Measurements from ENCODE around the gene GPR42. TPM values are rescaled to one million over a fixed set of nuclear protein-coding genes. Genes with fewer than 3 reads are reported as not detected.

GPR42 gene
- polyA plus RNA-seq, 2 of the 4 experiments (the other 2 are of a cell fraction), result not detected

- H3K27ac ChIP-seq, result no peak overlapping the region
- no peaks in the 10 kb centered on the region for H3K4me1 ChIP-seq
- FAIRE-seq, result no peak
- H3K4me2 ChIP-seq, result no peak overlapping the region
- no peak overlapping the region for H3K4me3 ChIP-seq
- WGBS (ENCODE audit: missing lambda C conversion rate), result 16% methylated on average over 5 of the region's 5 CpGs
- peaks cover 7% of the 10 kb centered on the region; the same call in 1 of the 3 replicates for H3K9me3 ChIP-seq
- CTCF ChIA-PET, result interaction anchor here (0.8 to 1.1 kb wide), 2 partner anchors 58 to 296 kb away, joined by 3 read pairs; no protein-coding TSS in a partner anchor
- no peak for ATAC-seq
- no peak for TF ChIP-seq RNF2 (IDR thresholded peaks at IDR 0.05; ENCODE audit: borderline replicate concordance, low read depth)
- TF ChIP-seq RCOR1 (IDR thresholded peaks at IDR 0.05; ENCODE audit: low read depth, low read length), result no peak
- TF ChIP-seq ZC3H11A (IDR thresholded peaks at IDR 0.05), result no peak
- no peak for TF ChIP-seq ZSCAN20 (CRISPR knock-in tag; IDR thresholded peaks at IDR 0.05)
- TF ChIP-seq HES2 (IDR thresholded peaks at IDR 0.05), result no peak
- no peak for TF ChIP-seq MAX (IDR thresholded peaks at IDR 0.05)
- TF ChIP-seq RAD21 (conservative IDR thresholded peaks at IDR 0.05 in 1 of 2, IDR thresholded peaks at IDR 0.05 in 1 of 2), result no peak
- no peak for TF ChIP-seq JUNB (IDR thresholded peaks at IDR 0.05)
- TF ChIP-seq MAZ (IDR thresholded peaks at IDR 0.05; ENCODE audit: borderline replicate concordance, low read depth, low read length), result no peak
- no peak for TF ChIP-seq RFX5 (IDR thresholded peaks at IDR 0.05)
- no peak for TF ChIP-seq FOSB (CRISPR knock-in tag; IDR thresholded peaks at IDR 0.05)
- TF ChIP-seq MAFK (IDR thresholded peaks at IDR 0.05; ENCODE audit: partially characterized antibody), result no peak
- TF ChIP-seq SMC3 (IDR thresholded peaks at IDR 0.05), result no peak
- TF ChIP-seq SREBF2 (IDR thresholded peaks at IDR 0.05), result no peak
- no peak for TF ChIP-seq EHF (CRISPR knock-in tag; IDR thresholded peaks at IDR 0.05)
- no peak for TF ChIP-seq FOXS1 (CRISPR knock-in tag; IDR thresholded peaks at IDR 0.05)
- POLR2A ChIA-PET, result no interaction called here
- no peak for DNase-seq (ENCODE audit: low read depth in 1 of 2, low spot score in 1 of 2)
These were observed 39.6 kb downstream of the GPR42 start for GRCh38 chr19:35410487-35410886.

GRCh38 chr19:35414442-35414841 lies 43.6 kb downstream of the GPR42 start:
- TF ChIP-seq TFCP2L1 (CRISPR knock-in tag; IDR thresholded peaks at IDR 0.05) (no peak), EHF (CRISPR knock-in tag; IDR thresholded peaks at IDR 0.05) (no peak), SREBF2 (IDR thresholded peaks at IDR 0.05) (no peak), HOXB5 (CRISPR knock-in tag; IDR thresholded peaks at IDR 0.05) (no peak), EHMT2 (IDR thresholded peaks at IDR 0.05; ENCODE audit: low read depth) (no peak), PBX3 (IDR thresholded peaks at IDR 0.05) (no peak), HES2 (IDR thresholded peaks at IDR 0.05) (no peak), FOSB (CRISPR knock-in tag; IDR thresholded peaks at IDR 0.05) (no peak), ZFP36 (IDR thresholded peaks at IDR 0.05; ENCODE audit: borderline replicate concordance, partially characterized antibody) (no peak), KDM1A (IDR thresholded peaks at IDR 0.05; ENCODE audit: low read depth) (no peak), NR3C1 (IDR thresholded peaks at IDR 0.05) (no peak)
- ChIA-PET CTCF (interaction anchor here (1.5 to 1.8 kb wide), 3 partner anchors 12 to 80 kb away, joined by 3 to 5 read pairs (median 4); no protein-coding TSS in a partner anchor), POLR2A (no interaction called here)
- no peak for DNase-seq (ENCODE audit: low read depth in 1 of 2, low spot score in 1 of 2)
- Histone ChIP-seq H3K9me3 (peaks cover 7% of the 10 kb centered on the region; the same call in 1 of the 3 replicates), H3K4me1 (no peaks in the 10 kb centered on the region), H3K4me2 (no peak overlapping the region), H3K27ac (no peak overlapping the region), H3K4me3 (no peak overlapping the region)
- no peak for FAIRE-seq
- ATAC-seq, result no peak
- WGBS (ENCODE audit: missing lambda C conversion rate), result 25% methylated on average over 3 of the region's 3 CpGs

- ATAC-seq, result no peak
- no peak overlapping the region for H3K4me2 ChIP-seq
- H3K4me1 ChIP-seq, result 0 out of 3 replicates have a peak, but pooled peaks cover 8% of the 10 kb centered on the region
- DNase-seq (ENCODE audit: low read depth in 1 of 2, low spot score in 1 of 2), result no peak
- H3K4me3 ChIP-seq, result no peak overlapping the region
- WGBS (ENCODE audit: missing lambda C conversion rate), result 42% methylated on average over 7 of the region's 7 CpGs
- no peaks in the 10 kb centered on the region for H3K9me3 ChIP-seq
- no peak overlapping the region for H3K27ac ChIP-seq
- ChIA-PET POLR2A (no interaction called here), CTCF (interaction anchor here (1.0 to 2.7 kb wide), 6 partner anchors 9 to 428 kb away, joined by 3 to 13 read pairs (median 6); no protein-coding TSS in a partner anchor)
- TF ChIP-seq KDM5A (IDR thresholded peaks at IDR 0.05), result no peak
- TF ChIP-seq RARB (CRISPR knock-in tag; IDR thresholded peaks at IDR 0.05), result no peak
- no peak for TF ChIP-seq JUN (IDR thresholded peaks at IDR 0.05)
- no peak for TF ChIP-seq HEYL (CRISPR knock-in tag; IDR thresholded peaks at IDR 0.05)
- no peak for TF ChIP-seq ATOH8 (CRISPR knock-in tag; IDR thresholded peaks at IDR 0.05; ENCODE audit: low read depth)
- TF ChIP-seq PHF8 (IDR thresholded peaks at IDR 0.05; ENCODE audit: borderline replicate concordance, low read depth), result no peak
- TF ChIP-seq CEBPB (IDR thresholded peaks at IDR 0.05), result no peak
- TF ChIP-seq TP53 (CRISPR knock-in tag; IDR thresholded peaks at IDR 0.05), result no peak
- TF ChIP-seq NFE2L2 (conservative IDR thresholded peaks at IDR 0.05; ENCODE audit: low read length), result no peak
- no peak for TF ChIP-seq KDM1A (IDR thresholded peaks at IDR 0.05; ENCODE audit: low read depth)
- no peak for TF ChIP-seq MAZ (IDR thresholded peaks at IDR 0.05; ENCODE audit: borderline replicate concordance, low read depth, low read length)
- no peak for TF ChIP-seq HDAC2 (IDR thresholded peaks at IDR 0.05)
- TF ChIP-seq EP300 (IDR thresholded peaks at IDR 0.05), result no peak
- no peak for FAIRE-seq
These were observed 45.5 kb downstream of the GPR42 start for GRCh38 chr19:35416331-35416730.
